K562 (cell line): ENCODE data around the gene TMEM143. TPM values are rescaled to one million over a fixed set of nuclear protein-coding genes. Genes with fewer than 3 reads are reported as not detected.
A peak's percentile ranks its signal among the peaks of the same experiment; 100 is the strongest.

ENCODE experiments used
- AFF1 ChIP-seq, 2 experiments: fragments of 450-650 bp; IDR thresholded peaks; 2 replicates each; pipeline ENCODE4 v1.6.1; 2018; ENCODE audit warnings: mild to moderate bottlenecking in 2 of 2, low read depth in 1 of 2; ENCODE audit not compliant: partially characterized antibody in 2 of 2
- BCL6 ChIP-seq: fragments of 250-450 bp; sonication (Bioruptor Pico); IDR thresholded peaks from 2 replicates; pipeline ENCODE4 v1.4.0; 2020
- DDX20 ChIP-seq: fragments of 450-650 bp; IDR thresholded peaks from 2 replicates; pipeline ENCODE4 v1.6.1; 2016; ENCODE audit warnings: missing genetic modification characterization, low read depth, mild to moderate bottlenecking, missing compliant biosample characterization, moderate library complexity
- GABPB2 ChIP-seq: fragments of 250-450 bp; sonication (Bioruptor Pico); conservative IDR thresholded peaks from 2 replicates; pipeline ENCODE4 v1.5.1; 2021; ENCODE audit warnings: mild to moderate bottlenecking
- HDGF ChIP-seq: fragments of 450-650 bp; IDR thresholded peaks from 2 replicates; pipeline ENCODE4 v1.6.1; 2016
- PKNOX1 ChIP-seq: fragments of 450-650 bp; IDR thresholded peaks from 2 replicates; pipeline ENCODE4 v1.6.1; 2016
- PURB ChIP-seq: sonication (generic); formaldehyde crosslinking; IDR thresholded peaks from 2 replicates; pipeline ENCODE4 v1.9.0; 2021; ENCODE audit warnings: low read depth, mild to moderate bottlenecking, missing genetic modification reagents
- RAD21 ChIP-seq, 2 experiments: fragments of 250-450 bp in 1 of 2; fragments of 450-650 bp in 1 of 2; sonication (Bioruptor Pico) in 1 of 2; formaldehyde crosslinking in 1 of 2; IDR thresholded peaks in 1 of 2; conservative IDR thresholded peaks in 1 of 2; 2 replicates each; pipeline versions ENCODE4 v1.4.0 to v1.8.0; 2020 to 2022; ENCODE audit warnings: mild to moderate bottlenecking in 2 of 2, moderate library complexity in 1 of 2
- RBFOX2 ChIP-seq: fragments of 200-400 bp; formaldehyde crosslinking; IDR thresholded peaks from 2 replicates; pipeline ENCODE4 v1.6.1; 2017; ENCODE audit warnings: low read depth, mild to moderate bottlenecking, low read length, moderate library complexity
- SIN3A ChIP-seq, 2 experiments: fragments of 150-350 bp in 1 of 2; IDR thresholded peaks; 2 replicates each; pipeline ENCODE4 v1.6.1; 2011 to 2016; ENCODE audit warnings: borderline replicate concordance in 2 of 2, low read depth in 2 of 2, low read length in 2 of 2, mild to moderate bottlenecking in 2 of 2, moderate library complexity in 2 of 2; ENCODE audit not compliant: control insufficient read depth in 1 of 2
- SREBF1 ChIP-seq: fragments of 150-350 bp; IDR thresholded peaks from 2 replicates; pipeline ENCODE4 v1.6.1; 2014; ENCODE audit warnings: antibody characterized with exemption, low read depth, low read length, borderline replicate concordance
- THRA ChIP-seq: fragments of 450-650 bp; IDR thresholded peaks from 2 replicates; pipeline ENCODE4 v1.6.1; 2017; ENCODE audit warnings: mild to moderate bottlenecking, moderate library complexity
- ZNF143 ChIP-seq: sonication (generic); formaldehyde crosslinking; IDR thresholded peaks from 2 replicates; pipeline ENCODE4 v1.9.0; 2022; ENCODE audit warnings: mild to moderate bottlenecking, missing genetic modification reagents
- polyA plus RNA-seq, 8 experiments: library from polyadenylated mRNA; depleted of rRNA in 4 of 8; stranded (reverse) in 5 of 8; unstranded in 3 of 8; fragments of >200 nt; fragmentation: Nextera tagmentation in 2 of 8; fragmentation: Illumina TruSeq in 1 of 8; extraction: Ambion mirVana in 2 of 8; extraction: Trizol in 1 of 8; gene quantifications; 2 replicates each; pipeline versions ENCODE4 v1.2.1 to v1.2.3, GENCODE V29; 2011 to 2014; ENCODE audit warnings: inconsistent platforms in 1 of 8, missing spikeins in 1 of 8
- total RNA-seq, 7 experiments: library from RNA; depleted of rRNA in 6 of 7; stranded (reverse); fragments of >200 nt in 6 of 7; fragmentation: Illumina TruSeq in 2 of 7; extraction: Trizol in 2 of 7; gene quantifications; 2 replicates each; pipeline versions ENCODE4 v1.2.1 to v1.2.3, GENCODE V29; 2011 to 2021; ENCODE audit warnings: low replicate concordance in 1 of 7

Gene TMEM143
- total and polyA plus RNA-seq, 9 of the 15 experiments (the other 6 are each of a cell fraction or from before 2014, with no cell fraction given): 0.66 to 8.8 (median 4.3) TPM

GRCh38 chr19:48400018-48400742 is 36.4 kb upstream of the TMEM143 start (continued):
- TF ChIP-seq AFF1 (IDR thresholded peaks at IDR 0.05; ENCODE audit: low read depth in 1 of 2, partially characterized antibody in 2 of 2) (peak in 1 of 2 experiments; percentile 93), PKNOX1 (peak; percentile 29; the same call in 1 of the 2 replicates), THRA (no peak), PURB (CRISPR knock-in tag) (no peak), DDX20 (tag) (no peak), RAD21 (CRISPR knock-in tag; conservative IDR thresholded peaks at IDR 0.05 in 1 of 2, IDR thresholded peaks at IDR 0.05 in 1 of 2) (no peak), ZNF143 (CRISPR knock-in tag) (peak; percentile 82), SREBF1 (no peak), GABPB2 (no peak), BCL6 (CRISPR knock-in tag) (no peak), SIN3A (IDR thresholded peaks at IDR 0.05; ENCODE audit: borderline replicate concordance in 2 of 2, control insufficient read depth in 1 of 2, low read depth in 2 of 2, low read length in 2 of 2) (0 out of 4 replicates have a peak, but pooled peaks of 1 of the 2 experiments have one; percentile 0), RBFOX2 (peak; percentile 45), HDGF (0 out of 2 replicates have a peak, but pooled peaks have one; percentile 17)
